GM12878 (cell line): ENCODE data around the gene OVOL3. TPM values are rescaled to one million over a fixed set of nuclear protein-coding genes. Genes with fewer than 3 reads are reported as not detected.

Source experiments
- ATAC-seq: fragments of 200-7000 bp; cut with Tn5 transposase; 3 replicates; pipeline ENCODE4 v1.9.1; 2020; ENCODE audit warnings: mild to moderate bottlenecking, moderate library complexity
- BruUV-seq: library from RNA; stranded (reverse); fragments of 400-500 nt; replicated peaks from 2 replicates; lab custom pipeline; 2021; lab: Mats Ljungman, UMichigan
- CTCF ChIA-PET: fragments of 300-600 bp; sonication (Branson Sonifier 250); formaldehyde crosslinking; extraction: SDS; loops from one replicate; lab custom pipeline; 2021; ENCODE audit warnings: inconsistent platforms; lab: Yijun Ruan, JAX
- POLR2A ChIA-PET: fragments of 350-600 bp; formaldehyde crosslinking; extraction: SDS; loops from one replicate; lab custom pipeline; 2021; ENCODE audit warnings: inconsistent platforms; lab: Charles Lee
- RAD21 ChIA-PET: fragments of 300-600 bp; sonication (Branson Sonifier 250); formaldehyde crosslinking; loops from one replicate; lab custom pipeline; 2023; ENCODE audit warnings: antibody characterized with exemption; ENCODE audit not compliant: unreplicated experiment; lab: Charles Lee
- SMC1A ChIA-PET: fragments of 300-600 bp; sonication (Branson Sonifier 250); formaldehyde crosslinking; loops from one replicate; lab custom pipeline; 2023; ENCODE audit not compliant: unreplicated experiment, uncharacterized antibody; lab: Charles Lee
- DNase-seq: peaks from one replicate; pipeline ENCODE4 v3.0.0-alpha.2; 2011; ENCODE audit warnings: low read depth, low spot score
- FAIRE-seq: peaks from 3 replicates; lab custom pipeline; 2011; peaks lifted over from hg19 to GRCh38; lab: Jason Lieb, UNC
- H2AFZ ChIP-seq: 2 replicates; pipeline ENCODE4 v1.6.0; 2011; ENCODE audit warnings: low read depth, low read length, control low read depth; ENCODE audit not compliant: control insufficient read depth
- H3K27ac ChIP-seq: 2 replicates; pipeline ENCODE4 v1.5.1; 2011; ENCODE audit warnings: control low read depth; ENCODE audit not compliant: control insufficient read depth, insufficient read depth
- H3K27me3 ChIP-seq, 2 experiments: replicated peaks in 1 of 2; 2 replicates each; pipeline versions ENCODE4 v1.6.0 to v1.6.1; 2011; ENCODE audit warnings: low read length in 1 of 2; ENCODE audit not compliant: control insufficient read depth in 2 of 2, insufficient read depth in 2 of 2
- H3K36me3 ChIP-seq, 2 experiments: 2 replicates each; pipeline ENCODE4 v1.5.1; 2011; ENCODE audit warnings: low read length in 1 of 2; ENCODE audit not compliant: control insufficient read depth in 2 of 2, insufficient read depth in 2 of 2
- H3K4me1 ChIP-seq: 2 replicates; pipeline ENCODE4 v1.6.1; 2011; ENCODE audit warnings: mild to moderate bottlenecking, low read length, moderate library complexity, mixed read lengths; ENCODE audit not compliant: control insufficient read depth, insufficient read depth
- H3K4me2 ChIP-seq: 2 replicates; pipeline ENCODE4 v1.6.0; 2011; ENCODE audit warnings: control low read depth; ENCODE audit not compliant: control insufficient read depth, insufficient read depth
- H3K4me3 ChIP-seq: fragments of 200-600 bp; sonication (generic); 2 replicates; pipeline ENCODE4 v1.5.1; 2016
- H3K79me2 ChIP-seq: 2 replicates; pipeline ENCODE4 v1.6.0; 2011; ENCODE audit warnings: low read length; ENCODE audit not compliant: control insufficient read depth, insufficient read depth
- H3K9ac ChIP-seq: 2 replicates; pipeline ENCODE4 v1.8.0; 2011; ENCODE audit warnings: low read length, control low read depth, mixed read lengths; ENCODE audit not compliant: control insufficient read depth, insufficient read depth
- H3K9me3 ChIP-seq: replicated peaks from 3 replicates; pipeline ENCODE4 v1.5.1; 2011; ENCODE audit warnings: mild to moderate bottlenecking, low read length; ENCODE audit not compliant: control insufficient read depth, insufficient read depth
- H4K20me1 ChIP-seq: 2 replicates; pipeline ENCODE4 v1.6.0; 2011; ENCODE audit not compliant: control insufficient read depth, insufficient read depth
- CHD2 ChIP-seq: IDR thresholded peaks from 2 replicates; pipeline ENCODE4 v1.6.1; 2011; ENCODE audit warnings: low read depth, low read length, improper control_type of control experiment, borderline replicate concordance
- CREB1 ChIP-seq: IDR thresholded peaks from 2 replicates; pipeline ENCODE4 v1.6.1; 2012; ENCODE audit warnings: low read depth, mild to moderate bottlenecking, inconsistent platforms
- PML ChIP-seq: IDR thresholded peaks from 2 replicates; pipeline ENCODE4 v1.6.1; 2012; ENCODE audit warnings: low read length, inconsistent platforms
- POLR2AphosphoS5 ChIP-seq: IDR thresholded peaks from 2 replicates; pipeline ENCODE4 v1.6.1; 2011; ENCODE audit warnings: mild to moderate bottlenecking, low read length, inconsistent platforms
- WGBS: methylation state at CpG from one replicate; pipeline ENCODE4 v1.1.6; 2016; ENCODE audit warnings: low lambda C conversion rate; ENCODE audit not compliant: insufficient replicate concordance, insufficient coverage; ENCODE audit errors: missing lambda C conversion rate; 5-methylcytosine and 5-hydroxymethylcytosine counted together
- in situ Hi-C: fragments of 300-500 bp; cut with MboI; formaldehyde crosslinking; loops from 9 replicates; pipeline ENCODE4 v1.14.3; 2018; ENCODE audit warnings: mixed read lengths
- intact Hi-C: fragments of 100-400 bp; cut with micrococcal nuclease; formaldehyde crosslinking; loops from one replicate; pipeline ENCODE4 v1.14.2; 2022; ENCODE audit not compliant: unreplicated experiment
- polyA plus RNA-seq, 11 experiments: library from polyadenylated mRNA; depleted of rRNA in 4 of 11; unstranded in 6 of 11; stranded (reverse) in 5 of 11; fragments of >200 nt; fragmentation: Nextera tagmentation in 4 of 11; fragmentation: Illumina TruSeq in 1 of 11; extraction: Ambion mirVana in 4 of 11; extraction: Trizol in 1 of 11; gene quantifications; 1 replicate in 1 of 11; 2 replicates in 10 of 11; pipeline versions ENCODE4 v1.2.1 to v1.2.3, GENCODE V29; 2011 to 2016; ENCODE audit warnings: inconsistent platforms in 2 of 11, missing spikeins in 2 of 11, low read depth in 1 of 11
- total RNA-seq, 4 experiments: library from RNA; depleted of rRNA in 3 of 4; stranded (reverse); fragments of >200 nt in 3 of 4; fragmentation: Illumina TruSeq in 1 of 4; extraction: Trizol in 1 of 4; gene quantifications; 2 replicates each; pipeline versions ENCODE4 v1.2.1 to v1.2.3, GENCODE V29; 2013 to 2021
- TF ChIP-seq, protein P1 (sequence below): fragments of 450-650 bp; formaldehyde crosslinking; IDR thresholded peaks from 2 replicates; pipeline ENCODE4 v1.5.0; 2022; ENCODE audit warnings: mild to moderate bottlenecking, missing genetic modification characterization
- TF ChIP-seq, protein P2 (sequence below): IDR thresholded peaks from 2 replicates; pipeline ENCODE4 v1.6.1; 2011; ENCODE audit warnings: borderline replicate concordance, low read depth, mild to moderate bottlenecking, moderate library complexity, low read length; ENCODE audit not compliant: insufficient read depth, poor library complexity, severe bottlenecking
- TF ChIP-seq, protein P3 (sequence below): IDR thresholded peaks from 2 replicates; pipeline ENCODE4 v1.6.1; 2011; ENCODE audit warnings: low read depth, low read length, improper control_type of control experiment, borderline replicate concordance
- TF ChIP-seq, protein P4 (sequence below): IDR thresholded peaks from 2 replicates; pipeline ENCODE4 v1.6.1; 2011; ENCODE audit warnings: low read depth, mild to moderate bottlenecking, low read length, moderate library complexity, borderline replicate concordance; ENCODE audit errors: extremely low read depth

OVOL3 gene
- total and polyA plus RNA-seq, 10 of the 15 experiments (the other 5 are each of a cell fraction or from before 2014, with no cell fraction given), result 0.43 TPM; not detected in 9

DNA sequence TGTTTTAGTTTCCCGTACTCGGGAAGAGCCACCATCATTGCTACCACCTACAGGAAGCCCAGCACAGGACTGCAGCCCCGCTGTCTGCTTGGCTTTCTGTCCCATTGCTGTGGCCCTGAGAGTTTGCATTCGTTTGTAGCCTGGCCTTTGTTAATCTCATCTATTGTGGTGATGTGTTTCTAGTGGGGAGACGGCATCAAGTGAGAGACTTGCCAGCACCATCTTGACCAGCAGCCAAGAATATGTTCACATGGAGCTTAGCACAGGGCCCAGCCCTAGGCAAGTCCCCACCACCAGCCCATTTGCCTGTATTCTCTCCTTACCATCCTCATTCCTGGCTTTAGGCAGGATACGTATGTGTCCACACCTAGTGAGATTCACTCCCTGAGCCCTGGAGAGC is 17.3 kb upstream of the OVOL3 start (continued):
- TF ChIP-seq, protein P1, sequence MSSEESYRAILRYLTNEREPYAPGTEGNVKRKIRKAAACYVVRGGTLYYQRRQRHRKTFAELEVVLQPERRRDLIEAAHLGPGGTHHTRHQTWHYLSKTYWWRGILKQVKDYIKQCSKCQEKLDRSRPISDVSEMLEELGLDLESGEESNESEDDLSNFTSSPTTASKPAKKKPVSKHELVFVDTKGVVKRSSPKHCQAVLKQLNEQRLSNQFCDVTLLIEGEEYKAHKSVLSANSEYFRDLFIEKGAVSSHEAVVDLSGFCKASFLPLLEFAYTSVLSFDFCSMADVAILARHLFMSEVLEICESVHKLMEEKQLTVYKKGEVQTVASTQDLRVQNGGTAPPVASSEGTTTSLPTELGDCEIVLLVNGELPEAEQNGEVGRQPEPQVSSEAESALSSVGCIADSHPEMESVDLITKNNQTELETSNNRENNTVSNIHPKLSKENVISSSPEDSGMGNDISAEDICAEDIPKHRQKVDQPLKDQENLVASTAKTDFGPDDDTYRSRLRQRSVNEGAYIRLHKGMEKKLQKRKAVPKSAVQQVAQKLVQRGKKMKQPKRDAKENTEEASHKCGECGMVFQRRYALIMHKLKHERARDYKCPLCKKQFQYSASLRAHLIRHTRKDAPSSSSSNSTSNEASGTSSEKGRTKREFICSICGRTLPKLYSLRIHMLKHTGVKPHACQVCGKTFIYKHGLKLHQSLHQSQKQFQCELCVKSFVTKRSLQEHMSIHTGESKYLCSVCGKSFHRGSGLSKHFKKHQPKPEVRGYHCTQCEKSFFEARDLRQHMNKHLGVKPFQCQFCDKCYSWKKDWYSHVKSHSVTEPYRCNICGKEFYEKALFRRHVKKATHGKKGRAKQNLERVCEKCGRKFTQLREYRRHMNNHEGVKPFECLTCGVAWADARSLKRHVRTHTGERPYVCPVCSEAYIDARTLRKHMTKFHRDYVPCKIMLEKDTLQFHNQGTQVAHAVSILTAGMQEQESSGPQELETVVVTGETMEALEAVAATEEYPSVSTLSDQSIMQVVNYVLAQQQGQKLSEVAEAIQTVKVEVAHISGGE (CRISPR knock-in tag), result no peak
- TF ChIP-seq, protein P2, sequence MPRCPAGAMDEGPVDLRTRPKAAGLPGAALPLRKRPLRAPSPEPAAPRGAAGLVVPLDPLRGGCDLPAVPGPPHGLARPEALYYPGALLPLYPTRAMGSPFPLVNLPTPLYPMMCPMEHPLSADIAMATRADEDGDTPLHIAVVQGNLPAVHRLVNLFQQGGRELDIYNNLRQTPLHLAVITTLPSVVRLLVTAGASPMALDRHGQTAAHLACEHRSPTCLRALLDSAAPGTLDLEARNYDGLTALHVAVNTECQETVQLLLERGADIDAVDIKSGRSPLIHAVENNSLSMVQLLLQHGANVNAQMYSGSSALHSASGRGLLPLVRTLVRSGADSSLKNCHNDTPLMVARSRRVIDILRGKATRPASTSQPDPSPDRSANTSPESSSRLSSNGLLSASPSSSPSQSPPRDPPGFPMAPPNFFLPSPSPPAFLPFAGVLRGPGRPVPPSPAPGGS, result no peak
- TF ChIP-seq CREB1, result no peak

DNA sequence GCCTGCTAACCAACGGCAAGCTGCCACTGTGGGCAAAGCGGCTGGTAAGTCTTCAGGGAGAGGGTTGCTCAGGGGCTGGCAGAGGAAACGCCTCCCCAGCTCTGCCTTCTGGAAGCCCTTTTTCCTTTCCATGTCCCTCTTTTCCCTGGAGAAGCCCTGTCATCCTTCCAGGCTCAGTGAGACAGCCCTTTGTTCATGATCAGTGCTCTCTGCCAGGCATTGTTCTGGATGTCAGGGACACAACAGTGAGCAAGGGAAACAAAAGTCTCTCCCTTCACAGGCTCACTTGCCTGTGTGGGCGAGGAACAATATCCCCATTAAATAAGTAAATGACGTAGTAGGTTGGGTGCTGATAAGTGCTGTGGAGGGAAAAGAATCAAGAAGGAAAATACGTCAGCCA is 13.9 kb upstream of the OVOL3 start:
- FAIRE-seq (no peak), DNase-seq (no peak), ATAC-seq (no peak)
- ChIA-PET CTCF (no interaction called here), SMC1A (no interaction called here), RAD21 (no interaction called here), POLR2A (no interaction called here)
- Histone ChIP-seq H3K4me2 (no peak overlapping the region), H2AFZ (no peak overlapping the region), H3K27ac (no peak overlapping the region), H4K20me1 (no peaks in the 10 kb centered on the region), H3K36me3 (peaks cover 0 to 23% of the 10 kb centered on the region in 2 experiments), H3K4me3 (no peak overlapping the region), H3K9me3 (no peaks in the 10 kb centered on the region), H3K4me1 (peaks cover 13% of the 10 kb centered on the region), H3K27me3 (no peaks in the 10 kb centered on the region), H3K79me2 (no peaks in the 10 kb centered on the region), H3K9ac (no peak overlapping the region)
- BruUV-seq, result no TSS peak
- intact Hi-C loops, result no loop called here
- in situ Hi-C loops, result no loop called here
- WGBS, result 95% methylated on average over 6 of the region's 6 CpGs
- TF ChIP-seq CHD2 (no peak), POLR2AphosphoS5 (no peak), PML (no peak)
- TF ChIP-seq, protein P3, sequence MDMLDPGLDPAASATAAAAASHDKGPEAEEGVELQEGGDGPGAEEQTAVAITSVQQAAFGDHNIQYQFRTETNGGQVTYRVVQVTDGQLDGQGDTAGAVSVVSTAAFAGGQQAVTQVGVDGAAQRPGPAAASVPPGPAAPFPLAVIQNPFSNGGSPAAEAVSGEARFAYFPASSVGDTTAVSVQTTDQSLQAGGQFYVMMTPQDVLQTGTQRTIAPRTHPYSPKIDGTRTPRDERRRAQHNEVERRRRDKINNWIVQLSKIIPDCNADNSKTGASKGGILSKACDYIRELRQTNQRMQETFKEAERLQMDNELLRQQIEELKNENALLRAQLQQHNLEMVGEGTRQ, result no peak
- TF ChIP-seq, protein P4, sequence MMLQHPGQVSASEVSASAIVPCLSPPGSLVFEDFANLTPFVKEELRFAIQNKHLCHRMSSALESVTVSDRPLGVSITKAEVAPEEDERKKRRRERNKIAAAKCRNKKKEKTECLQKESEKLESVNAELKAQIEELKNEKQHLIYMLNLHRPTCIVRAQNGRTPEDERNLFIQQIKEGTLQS, result no peak
